Left colon (tissue), 2 donors: Measurements from ENCODE around the gene MAML2. TPM values are rescaled to one million over a fixed set of nuclear protein-coding genes. Genes with fewer than 3 reads are reported as not detected.
A peak's percentile ranks its signal among the peaks of the same experiment; 100 is the strongest.
"Not testable (repeated sequence)": the region's sequence is repeated elsewhere in the genome, so short reads cannot be mapped to it uniquely, and the experiment has no call there.

Experiments
- ATAC-seq: fragments of 200-7000 bp; cut with Tn5 transposase; one replicate; pipeline ENCODE4 v1.9.1; 2020; ENCODE audit warnings: mild to moderate bottlenecking, moderate library complexity
- DNase-seq, 2 donors: peaks; one replicate each; pipeline ENCODE4 v3.0.0-alpha.2; 2020
- intact Hi-C, 2 donors: fragments of 100-400 bp; cut with DNase I in 1 of 2; cut with micrococcal nuclease in 1 of 2; formaldehyde crosslinking; loops; one replicate each; pipeline versions ENCODE4 v1.11.2 to v1.14.0; 2022; cut with DNase I, micrococcal nuclease
- total RNA-seq, 2 donors: library from RNA; stranded (reverse); fragmentation: NEBNext Ultra II Directional; extraction: Animal tissue kit (Norgen Biotek cat#: 25700); gene quantifications; one replicate each; pipeline ENCODE4 v1.2.1, GENCODE V29; 2021
- donor health status: DM: no; HTN: no; CAD: no.
- donor health status: DM: yes; HTN: yes; CAD: no.

Gene MAML2
- total RNA-seq, 2 donors from 2014 or later = 14.8 to 16.3 TPM

DNA sequence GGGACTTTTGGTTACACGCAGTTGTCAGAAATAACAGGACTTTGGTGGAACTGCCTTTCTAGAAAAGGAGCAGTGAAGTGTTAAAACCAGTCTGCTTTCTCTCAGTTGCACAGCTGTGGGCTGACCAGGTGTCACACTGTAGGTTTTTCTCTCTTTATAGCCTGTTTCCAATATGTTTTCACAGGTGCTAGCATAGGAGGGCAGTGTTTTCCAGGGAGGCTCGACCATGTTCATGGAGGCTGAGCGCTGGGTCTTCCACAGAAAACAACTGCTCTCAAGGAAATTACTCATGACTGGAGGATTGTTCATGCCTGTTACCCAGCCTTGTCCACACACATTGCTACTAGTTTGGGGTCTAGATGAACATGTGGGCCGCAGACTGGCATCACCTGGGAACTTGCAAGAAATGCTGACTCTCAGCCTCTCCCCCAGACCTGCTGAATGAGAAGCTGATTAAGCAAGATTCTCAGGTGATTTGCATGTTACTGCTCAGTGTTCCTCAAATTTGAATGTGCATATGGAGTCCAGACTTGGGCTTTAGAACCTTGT lies 157.7 kb downstream of the MAML2 start:
- ATAC-seq = no peak
- intact Hi-C loops = no loop called here
- no peak for DNase-seq

- intact Hi-C loops, ATAC-seq, DNase-seq: not testable (repeated sequence)
These were observed 162.1 kb downstream of the MAML2 start for GRCh38 chr11:96180937-96181336.

GRCh38 chr11:96180341-96180740 lies 162.7 kb downstream of the MAML2 start:
- ATAC-seq (no peak), DNase-seq (no peak)
- intact Hi-C loops = no loop called here

- DNase-seq (no peak), ATAC-seq (no peak)
- intact Hi-C loops = no loop called here
These were observed 163.1 kb downstream of the MAML2 start for GRCh38 chr11:96179905-96180304.

- DNase-seq (no peak), ATAC-seq (no peak)
- intact Hi-C loops = no loop called here
These were observed 164.1 kb downstream of the MAML2 start for GRCh38 chr11:96178887-96179279.

- no peak for DNase-seq
- no peak for ATAC-seq
These were observed 164.7 kb downstream of the MAML2 start for GRCh38 chr11:96178049-96178886.

DNA sequence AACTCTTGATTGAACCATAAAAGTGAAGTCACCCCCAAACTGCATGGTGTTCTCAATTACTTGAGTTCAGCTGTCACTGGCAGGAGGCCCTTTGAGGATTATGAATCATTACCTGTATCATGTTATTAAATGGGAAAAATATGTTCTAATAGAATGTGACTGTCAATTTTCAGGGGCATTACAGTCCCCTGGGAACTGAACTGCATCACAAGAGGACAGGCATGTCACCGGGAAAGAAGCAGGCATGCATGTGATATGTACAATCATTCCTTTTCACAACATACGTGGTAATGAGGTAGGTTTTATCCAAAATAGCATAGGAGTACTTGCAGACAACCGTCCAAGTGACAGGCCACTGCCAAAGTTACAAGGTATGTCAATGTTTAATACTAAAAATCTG lies 165.8 kb downstream of the MAML2 start:
- intact Hi-C loops = no loop called here
- DNase-seq (no peak), ATAC-seq (no peak)

More at GRCh38 chr11:96178049-96178886, 164.7 kb downstream of the MAML2 start:
- intact Hi-C loops = no loop called here

DNA sequence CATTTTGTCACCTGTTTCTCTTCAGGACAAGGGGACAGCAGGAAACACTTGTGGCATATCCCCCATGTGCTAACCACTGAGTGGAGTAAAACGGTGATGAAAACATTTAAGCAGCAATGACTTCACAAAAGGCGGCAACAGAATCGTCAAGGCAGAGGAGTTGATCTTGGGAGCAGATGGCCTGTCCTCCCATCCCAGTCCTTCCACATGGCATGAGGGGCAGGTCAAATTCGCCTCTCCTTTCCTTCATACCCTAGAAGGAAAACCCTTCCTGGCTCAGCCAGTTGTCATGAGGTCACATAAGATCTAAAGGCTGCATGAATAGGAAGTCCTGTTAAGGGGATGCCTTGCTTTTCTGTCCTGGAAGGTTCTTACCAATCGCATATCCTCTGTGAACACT lies 169.1 kb downstream of the MAML2 start:
- no peak for ATAC-seq
- intact Hi-C loops = no loop called here
- DNase-seq = no peak

- intact Hi-C loops = no loop called here
- DNase-seq (no peak), ATAC-seq (no peak)
These were observed 169.6 kb downstream of the MAML2 start for GRCh38 chr11:96173422-96173821.

- no peak for DNase-seq
- no peak for ATAC-seq
- intact Hi-C loops = no loop called here
These were observed 170.4 kb downstream of the MAML2 start for GRCh38 chr11:96172604-96173003.

DNA sequence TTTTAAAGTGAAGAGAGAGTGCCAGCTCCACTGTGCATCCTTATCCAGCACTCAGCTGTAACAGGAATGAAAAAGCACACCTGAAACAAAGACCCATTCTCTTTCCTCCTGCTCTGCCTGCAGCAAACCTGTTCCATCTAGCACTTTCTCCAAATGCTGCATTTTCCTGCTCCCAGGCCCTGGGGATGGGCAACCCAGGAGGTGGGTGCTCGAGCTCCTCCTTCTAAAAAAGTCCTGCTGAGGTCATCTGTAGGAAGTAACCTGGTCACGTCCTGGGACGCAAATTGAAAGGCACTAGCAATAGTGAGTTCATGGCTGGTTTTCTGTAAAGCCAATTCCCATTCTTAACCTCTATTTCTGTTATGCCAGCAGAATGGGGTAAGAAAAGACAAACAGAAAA lies 173.7 kb downstream of the MAML2 start:
- no peak for DNase-seq
- intact Hi-C loops = no loop called here
- ATAC-seq = no peak

DNA sequence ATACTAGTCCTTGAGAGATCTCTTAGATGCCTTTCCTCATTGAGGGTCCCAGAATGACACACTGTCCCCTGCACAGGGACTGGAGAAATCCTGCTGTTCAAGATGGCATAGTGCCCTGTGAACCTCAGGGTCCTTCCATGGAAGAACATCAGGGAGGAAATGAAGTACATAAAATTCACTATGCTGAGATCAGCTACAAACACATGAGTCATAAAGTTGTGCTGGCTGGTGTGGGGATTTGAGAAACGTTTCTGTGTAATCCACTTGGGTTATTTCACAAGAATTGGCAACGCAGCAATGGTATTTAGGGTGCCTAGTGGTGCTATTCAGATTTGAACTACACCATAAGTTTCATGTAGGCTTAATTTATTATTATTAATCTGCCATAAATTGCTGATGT lies 174.4 kb downstream of the MAML2 start:
- intact Hi-C loops = no loop called here
- no peak for ATAC-seq
- peak in 1 of 2 donors; percentile 34 for DNase-seq

DNA sequence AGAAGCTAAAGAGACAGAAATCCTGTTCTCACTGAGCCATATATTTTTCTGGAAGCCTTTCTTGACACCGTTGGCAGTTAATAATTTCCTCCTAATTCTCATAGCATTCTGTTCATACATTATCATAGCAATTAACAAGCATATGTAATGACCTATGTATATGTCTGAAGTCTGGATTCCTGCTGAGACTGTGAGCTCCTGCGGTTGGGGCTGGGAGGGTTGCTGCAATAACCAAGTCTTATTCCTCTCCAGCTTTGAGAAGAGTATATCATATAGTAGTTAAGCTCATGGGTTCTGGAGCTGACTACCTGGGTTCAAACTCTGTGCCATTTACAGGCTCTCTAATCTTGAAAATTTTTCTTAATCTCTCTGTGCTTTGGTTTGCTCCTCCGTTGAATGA lies 175.2 kb downstream of the MAML2 start:
- DNase-seq (no peak), ATAC-seq (no peak)
- intact Hi-C loops = no loop called here

GRCh38 chr11:96167203-96167758 lies 175.7 kb downstream of the MAML2 start:
- DNase-seq (no peak), ATAC-seq (no peak)
- intact Hi-C loops = no loop called here

GRCh38 chr11:96162816-96163499 lies 180.0 kb downstream of the MAML2 start:
- no peak for ATAC-seq
- no peak for DNase-seq
- intact Hi-C loops = no loop called here

DNA sequence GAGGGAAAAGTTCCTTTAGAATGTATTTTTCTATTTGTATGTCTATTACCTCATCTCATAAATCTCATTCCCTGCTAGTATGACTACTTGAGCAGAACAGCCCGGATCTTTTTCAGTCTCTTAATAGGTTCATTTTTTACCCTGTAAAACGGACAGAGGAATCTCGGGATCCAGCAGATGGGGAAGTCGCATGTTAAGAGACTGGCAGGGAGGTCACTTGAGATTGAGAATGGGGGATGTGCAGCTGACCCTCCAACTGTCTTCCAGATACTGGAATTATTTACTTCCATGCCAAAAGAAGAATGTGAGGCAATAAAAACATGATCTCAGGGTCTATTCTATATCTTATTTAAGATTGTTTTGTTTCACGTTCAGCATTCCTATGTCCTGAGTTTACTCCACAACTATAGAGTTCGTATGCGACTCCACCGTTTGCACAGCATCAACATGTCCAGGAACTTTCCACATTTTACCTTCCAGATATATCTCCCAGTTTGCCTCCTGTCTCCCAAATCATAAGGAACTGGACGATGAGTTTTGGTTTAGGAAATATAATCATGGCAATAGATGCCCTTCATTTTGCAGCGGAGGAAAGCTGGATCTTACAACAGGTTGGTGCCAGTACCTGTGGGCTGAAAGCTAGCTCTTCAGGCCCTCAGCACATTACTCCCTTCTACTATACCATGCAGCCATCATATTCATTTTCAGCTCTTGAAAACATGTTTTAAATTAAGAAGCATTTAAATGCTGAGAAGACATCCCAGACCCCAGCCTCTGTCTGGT lies 181.5 kb downstream of the MAML2 start:
- no peak for DNase-seq

DNA sequence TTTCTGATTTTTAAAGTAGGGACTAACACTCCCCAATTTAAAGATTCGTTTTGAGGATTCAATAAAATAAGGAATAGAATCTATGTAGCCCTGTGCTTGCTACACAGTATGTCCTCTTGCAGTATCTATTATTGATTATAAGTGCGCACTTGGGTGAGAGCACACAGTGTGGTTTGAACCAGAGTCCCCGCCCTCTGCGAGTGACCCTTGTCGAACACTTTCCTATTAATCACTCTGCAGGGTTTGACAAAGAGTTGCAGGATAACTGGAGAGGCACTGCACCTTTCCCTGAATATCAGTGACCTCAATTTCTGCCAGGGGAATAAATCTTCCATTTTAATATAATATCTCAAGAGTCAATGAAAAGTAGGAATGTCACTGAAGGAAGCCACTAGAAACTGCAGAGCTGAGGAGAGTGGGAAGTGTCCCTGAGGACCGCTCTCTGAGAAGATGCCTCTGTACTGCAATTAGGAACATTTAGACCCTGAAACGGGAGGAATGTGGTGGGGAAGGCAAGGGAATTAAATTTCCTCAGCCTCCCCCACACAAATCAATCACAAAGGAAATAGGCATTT lies 182.2 kb downstream of the MAML2 start:
- intact Hi-C loops = no loop called here
- ATAC-seq (no peak), DNase-seq (no peak)

More for the DNA sequence above, 181.5 kb downstream of the MAML2 start:
- intact Hi-C loops = no loop called here
- ATAC-seq = no peak

GRCh38 chr11:96159968-96160367 lies 183.0 kb downstream of the MAML2 start:
- intact Hi-C loops = no loop called here
- no peak for ATAC-seq
- no peak for DNase-seq

GRCh38 chr11:96158126-96158525 lies 184.9 kb downstream of the MAML2 start:
- ATAC-seq (no peak), DNase-seq (no peak)
- intact Hi-C loops = no loop called here
